H1 (cell line): ENCODE measurements around the gene AP3M1. TPM values are rescaled to one million over a fixed set of nuclear protein-coding genes. Genes with fewer than 3 reads are reported as not detected.

ENCODE experiments used
- BRCA1 ChIP-seq: IDR thresholded peaks from 2 replicates; pipeline ENCODE4 v1.6.1; 2012; ENCODE audit warnings: low read depth, low read length, improper control_type of control experiment
- CHD1 ChIP-seq: IDR thresholded peaks from 2 replicates; pipeline ENCODE4 v1.6.1; 2012; ENCODE audit warnings: low read depth, low read length, improper control_type of control experiment
- CREB1 ChIP-seq: IDR thresholded peaks from 2 replicates; pipeline ENCODE4 v1.6.1; 2012; ENCODE audit warnings: inconsistent platforms
- KDM5A ChIP-seq: fragments of 200-600 bp; IDR thresholded peaks from 2 replicates; pipeline ENCODE4 v1.7.1; 2012; ENCODE audit warnings: mild to moderate bottlenecking, low read length, inconsistent platforms, mixed read lengths
- TBP ChIP-seq: IDR thresholded peaks from 2 replicates; pipeline ENCODE4 v1.6.1; 2011; ENCODE audit warnings: low read depth, low read length, improper control_type of control experiment
- polyA plus RNA-seq, 7 experiments: library from polyadenylated mRNA; depleted of rRNA in 3 of 7; stranded (reverse) in 5 of 7; unstranded in 2 of 7; fragments of >200 nt in 5 of 7; fragments of 200-250 nt in 2 of 7; gene quantifications; 1 replicate in 5 of 7; 2 replicates in 1 of 7; 4 replicates in 1 of 7; pipeline versions ENCODE4 v1.2.1 to v1.2.3, GENCODE V29; 2011 to 2013; ENCODE audit warnings: missing spikeins in 2 of 7, mixed read lengths in 2 of 7
- total RNA-seq: library from RNA; stranded (reverse); fragmentation: NEBNext Ultra II Directional; extraction: Animal tissue kit (Norgen Biotek cat#: 25700); gene quantifications from 2 replicates; pipeline ENCODE4 v1.2.1, GENCODE V29; 2021

The AP3M1 gene
- total and polyA plus RNA-seq, 2 of the 8 experiments (the other 6 are each of a cell fraction or from before 2014, with no cell fraction given): 23.9 to 38.9 TPM

DNA sequence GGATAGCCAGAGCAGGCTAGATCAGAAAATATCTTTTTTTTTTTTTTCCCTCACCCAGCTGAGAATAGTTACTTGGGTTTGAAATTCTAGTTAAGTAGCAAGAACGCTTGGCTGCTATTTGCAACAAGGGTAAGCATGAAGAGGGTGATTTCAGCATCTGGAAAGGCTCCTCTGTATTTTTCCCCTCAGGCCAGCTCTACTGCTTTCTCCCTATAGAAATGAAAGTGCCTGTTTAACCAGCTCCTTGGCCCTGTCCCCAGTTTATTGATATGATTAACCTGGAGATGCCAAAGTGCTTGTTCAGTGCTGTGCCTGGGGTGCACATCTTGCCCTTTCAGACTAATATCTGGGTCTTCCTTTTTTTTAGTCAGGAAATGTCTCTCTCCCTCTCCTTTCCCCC lies 37.1 kb downstream of the AP3M1 start (continued):
- no peak for TF ChIP-seq CHD1
- TF ChIP-seq TBP: no peak
- TF ChIP-seq KDM5A: no peak
- no peak for TF ChIP-seq BRCA1
- TF ChIP-seq CREB1: no peak
- TF ChIP-seq, all 59 proteins: peak for 0
